Measurements from ENCODE around the gene MTRF1L. TPM values are rescaled to one million over a fixed set of nuclear protein-coding genes. Genes with fewer than 3 reads are reported as not detected.

The MTRF1L gene
- total RNA-seq, 4 donors from 2014 or later, result 18.7 to 33.2 (median 24.8) TPM

DNA sequence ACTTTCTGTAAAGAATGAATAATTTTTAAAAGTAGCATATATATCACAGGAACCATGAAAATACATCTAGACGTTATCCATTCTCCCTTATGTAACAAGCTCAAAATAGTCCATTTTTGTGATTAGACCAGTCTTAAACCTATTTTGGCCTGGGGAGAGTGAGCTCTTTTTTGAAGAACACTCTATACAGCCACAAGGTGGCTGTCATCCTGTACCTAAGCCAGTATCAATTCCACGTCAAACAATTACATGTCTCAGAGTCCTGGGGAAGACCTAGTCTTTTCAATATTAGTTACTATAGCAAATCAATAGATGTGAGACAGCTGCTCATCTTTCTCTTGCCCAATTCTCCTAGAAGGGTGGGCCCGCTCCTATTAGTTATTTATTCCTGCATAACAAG is 48.1 kb downstream of the MTRF1L start:
- TF ChIP-seq, protein P1, sequence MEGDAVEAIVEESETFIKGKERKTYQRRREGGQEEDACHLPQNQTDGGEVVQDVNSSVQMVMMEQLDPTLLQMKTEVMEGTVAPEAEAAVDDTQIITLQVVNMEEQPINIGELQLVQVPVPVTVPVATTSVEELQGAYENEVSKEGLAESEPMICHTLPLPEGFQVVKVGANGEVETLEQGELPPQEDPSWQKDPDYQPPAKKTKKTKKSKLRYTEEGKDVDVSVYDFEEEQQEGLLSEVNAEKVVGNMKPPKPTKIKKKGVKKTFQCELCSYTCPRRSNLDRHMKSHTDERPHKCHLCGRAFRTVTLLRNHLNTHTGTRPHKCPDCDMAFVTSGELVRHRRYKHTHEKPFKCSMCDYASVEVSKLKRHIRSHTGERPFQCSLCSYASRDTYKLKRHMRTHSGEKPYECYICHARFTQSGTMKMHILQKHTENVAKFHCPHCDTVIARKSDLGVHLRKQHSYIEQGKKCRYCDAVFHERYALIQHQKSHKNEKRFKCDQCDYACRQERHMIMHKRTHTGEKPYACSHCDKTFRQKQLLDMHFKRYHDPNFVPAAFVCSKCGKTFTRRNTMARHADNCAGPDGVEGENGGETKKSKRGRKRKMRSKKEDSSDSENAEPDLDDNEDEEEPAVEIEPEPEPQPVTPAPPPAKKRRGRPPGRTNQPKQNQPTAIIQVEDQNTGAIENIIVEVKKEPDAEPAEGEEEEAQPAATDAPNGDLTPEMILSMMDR (IDR thresholded peaks at IDR 0.05), result no peak
- no peak for TF ChIP-seq EP300 (IDR thresholded peaks at IDR 0.05)
- TF ChIP-seq POLR2A (IDR thresholded peaks at IDR 0.05), result no peak
- TF ChIP-seq POLR2AphosphoS5 (IDR thresholded peaks at IDR 0.05), result no peak
- Histone ChIP-seq H3K4me1 (no peaks in the 10 kb centered on the region), H3K27me3 (peaks cover 4% of the 10 kb centered on the region), H3K36me3 (no peaks in the 10 kb centered on the region), H3K4me3 (no peak overlapping the region), H3K27ac (no peak overlapping the region), H3K9me3 (peaks cover 0 to 8% (median 0%) of the 10 kb centered on the region in 3 donors)
- ATAC-seq, result no peak
- 56 to 59% methylated on average over 2 to 3 of the region's 3 CpGs for WGBS, 2 donors (ENCODE audit: low coverage in 1 of 2)

DNA sequence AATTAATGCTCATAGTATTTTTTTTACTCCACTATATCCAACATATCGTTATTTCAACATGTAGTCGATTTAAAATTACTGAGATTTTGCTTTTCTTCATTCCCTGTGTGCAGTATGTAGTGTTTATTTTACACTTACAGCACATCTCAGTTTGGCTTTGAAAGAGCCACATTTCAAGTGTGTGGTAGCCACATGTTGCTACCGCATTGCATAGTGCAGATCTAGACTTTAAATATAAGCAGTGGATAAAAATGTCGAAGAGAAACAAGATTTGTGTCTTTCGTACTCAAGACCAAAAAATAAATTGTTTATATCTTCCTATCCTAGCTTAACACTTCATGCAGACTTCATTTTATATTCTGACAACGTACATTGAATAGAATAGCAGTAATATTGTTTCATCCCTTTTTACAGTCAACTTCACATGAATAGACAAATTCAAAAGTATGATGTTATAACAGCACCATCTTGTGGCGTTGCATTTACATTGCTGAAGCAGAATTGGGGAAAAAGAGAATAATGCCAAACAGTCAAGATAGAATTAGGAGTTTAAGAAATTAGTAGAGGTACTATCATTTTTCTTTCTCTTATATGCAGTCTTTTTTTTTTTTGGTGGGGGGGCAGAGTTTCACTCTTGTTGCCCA is 49.5 kb downstream of the MTRF1L start:
- 56 to 60% methylated on average over 7 of the region's 7 CpGs for WGBS, 2 donors (ENCODE audit: low coverage in 1 of 2)
- Histone ChIP-seq H3K27me3 (peaks cover 10% of the 10 kb centered on the region), H3K9me3 (peaks cover 0 to 8% (median 0%) of the 10 kb centered on the region in 3 donors), H3K36me3 (no peaks in the 10 kb centered on the region), H3K4me1 (no peaks in the 10 kb centered on the region), H3K27ac (no peak overlapping the region), H3K4me3 (no peak overlapping the region)
- TF ChIP-seq POLR2AphosphoS5 (IDR thresholded peaks at IDR 0.05) (no peak), EP300 (IDR thresholded peaks at IDR 0.05) (no peak), POLR2A (IDR thresholded peaks at IDR 0.05) (no peak)
- TF ChIP-seq, protein P1 (IDR thresholded peaks at IDR 0.05), result peak in 2 of 4 experiments; percentile 22 to 29
- no peak for ATAC-seq

DNA sequence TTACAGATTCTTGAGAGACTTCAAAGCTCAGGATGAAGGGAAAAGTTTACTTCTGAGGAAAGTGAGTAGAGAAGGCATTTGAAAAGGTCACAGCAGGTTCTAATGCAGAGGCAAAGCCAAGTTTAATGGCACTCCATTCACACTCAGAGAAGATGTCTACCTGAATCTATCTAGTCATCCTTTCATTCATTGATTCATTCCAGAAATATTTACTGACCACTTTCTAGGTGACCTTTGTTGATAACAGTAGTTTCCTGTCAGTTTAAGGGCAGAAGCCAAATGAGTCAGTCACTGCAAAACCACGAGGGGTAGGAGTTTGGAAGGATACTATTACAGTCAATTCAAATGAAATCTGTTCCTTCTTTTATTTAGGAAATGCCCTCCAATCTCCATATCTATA is 50.5 kb downstream of the MTRF1L start:
- Histone ChIP-seq H3K4me1 (no peaks in the 10 kb centered on the region), H3K9me3 (peaks cover 0 to 8% (median 0%) of the 10 kb centered on the region in 3 donors), H3K4me3 (no peak overlapping the region), H3K27me3 (peaks cover 11% of the 10 kb centered on the region), H3K27ac (no peak overlapping the region), H3K36me3 (no peaks in the 10 kb centered on the region)
- TF ChIP-seq EP300 (IDR thresholded peaks at IDR 0.05) (no peak), POLR2AphosphoS5 (IDR thresholded peaks at IDR 0.05) (no peak)
- ATAC-seq, result no peak
- 15 to 17% methylated on average over 1 of the region's 1 CpG for WGBS, 2 donors (ENCODE audit: low coverage in 1 of 2)

- TF ChIP-seq POLR2A (IDR thresholded peaks at IDR 0.05) (no peak), EP300 (IDR thresholded peaks at IDR 0.05) (no peak), POLR2AphosphoS5 (IDR thresholded peaks at IDR 0.05) (no peak)
- TF ChIP-seq, protein P1 (IDR thresholded peaks at IDR 0.05), result no peak
- no peak overlapping the region for H3K27ac ChIP-seq
- H3K4me1 ChIP-seq, result no peaks in the 10 kb centered on the region
- H3K27me3 ChIP-seq, result peaks cover 13% of the 10 kb centered on the region
- H3K4me3 ChIP-seq, result no peak overlapping the region
- no peaks in the 10 kb centered on the region for H3K36me3 ChIP-seq
- peaks cover 0 to 3% (median 0%) of the 10 kb centered on the region in 3 donors for H3K9me3 ChIP-seq
- no peak for ATAC-seq
- 78 to 84% methylated on average over 3 of the region's 3 CpGs for WGBS, 2 donors (ENCODE audit: low coverage in 1 of 2)
Observed at GRCh38 chr6:152950240-152950639, 52.3 kb downstream of the MTRF1L start.

DNA sequence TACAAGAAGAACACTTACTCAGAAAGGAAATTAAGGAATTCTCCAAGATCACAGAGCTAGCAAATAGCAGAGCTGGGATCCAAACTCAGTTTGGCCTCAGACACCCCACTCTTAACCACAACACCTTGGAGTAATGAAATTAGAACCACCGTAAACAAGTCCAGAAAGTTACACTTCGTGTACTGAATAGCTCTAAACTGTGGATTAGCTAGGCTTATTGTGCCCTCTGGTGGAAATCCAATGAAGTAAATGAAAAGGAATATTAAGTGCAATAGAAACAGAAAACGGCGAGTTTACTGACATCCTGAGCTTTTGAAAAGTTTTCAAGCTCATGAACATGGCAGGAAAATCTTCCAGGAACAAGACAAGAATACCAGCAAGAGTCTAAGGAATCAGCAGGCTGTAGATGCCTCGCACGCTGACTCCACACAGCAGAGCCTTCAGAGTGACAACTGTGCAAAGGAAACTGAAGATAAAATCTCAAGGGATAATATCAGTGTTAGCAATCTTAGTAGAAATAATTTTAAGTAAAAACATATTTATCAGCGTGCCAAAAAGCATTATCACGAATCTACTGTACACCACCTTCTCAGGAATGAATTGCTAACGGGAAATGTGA is 54.2 kb downstream of the MTRF1L start:
- peaks cover 13% of the 10 kb centered on the region for H3K27me3 ChIP-seq
- ATAC-seq, result peak; percentile 55
- TF ChIP-seq EP300 (IDR thresholded peaks at IDR 0.05) (no peak), POLR2AphosphoS5 (IDR thresholded peaks at IDR 0.05) (no peak), POLR2A (IDR thresholded peaks at IDR 0.05) (no peak)
- TF ChIP-seq, protein P1 (IDR thresholded peaks at IDR 0.05), result peak; percentile 32 to 62 (median 54)
- H3K9me3 ChIP-seq, result no peaks in the 10 kb centered on the region
- no peaks in the 10 kb centered on the region for H3K4me1 ChIP-seq
- no peak overlapping the region for H3K4me3 ChIP-seq
- WGBS, 2 donors (ENCODE audit: low coverage in 1 of 2), result 23 to 25% methylated on average over 9 of the region's 9 CpGs
- no peaks in the 10 kb centered on the region for H3K36me3 ChIP-seq
- no peak overlapping the region for H3K27ac ChIP-seq
